HepG2 (cell line): ENCODE measurements around the gene ACYP2. TPM values are rescaled to one million over a fixed set of nuclear protein-coding genes. Genes with fewer than 3 reads are reported as not detected.

Source experiments
- IKZF4 ChIP-seq: sonication (generic); formaldehyde crosslinking; IDR thresholded peaks from 2 replicates; pipeline ENCODE4 v1.5.1; 2020; ENCODE audit warnings: borderline replicate concordance, mild to moderate bottlenecking, low read depth, missing genetic modification reagents; ENCODE audit errors: not compliant biosample characterization
- KIAA2018 ChIP-seq: sonication (generic); formaldehyde crosslinking; IDR thresholded peaks from 2 replicates; pipeline ENCODE4 v1.5.0; 2020; ENCODE audit warnings: mild to moderate bottlenecking, missing genetic modification reagents, borderline replicate concordance
- LRRFIP1 ChIP-seq: sonication (generic); formaldehyde crosslinking; conservative IDR thresholded peaks from 2 replicates; pipeline ENCODE4 v1.4.0; 2020; ENCODE audit warnings: missing genetic modification reagents
- PCBP2 ChIP-seq: fragments of 200-400 bp; formaldehyde crosslinking; optimal IDR thresholded peaks from 2 replicates; pipeline ENCODE3; 2018; ENCODE audit warnings: low read length, low read depth; ENCODE audit not compliant: poor library complexity, severe bottlenecking
- RAD21 ChIP-seq: fragments of 450-650 bp; formaldehyde crosslinking; IDR thresholded peaks from 2 replicates; pipeline ENCODE4 v1.5.0; 2020; ENCODE audit warnings: mild to moderate bottlenecking
- SNAPC5 ChIP-seq: sonication (generic); formaldehyde crosslinking; IDR thresholded peaks from 2 replicates; pipeline ENCODE4 v1.8.1; 2023; ENCODE audit warnings: mild to moderate bottlenecking, missing genetic modification reagents, borderline replicate concordance
- TCF7L2 ChIP-seq: IDR thresholded peaks from 2 replicates; pipeline ENCODE4 v1.6.1; 2011; ENCODE audit warnings: mild to moderate bottlenecking, low read depth, low read length, moderate library complexity
- ZBTB26 ChIP-seq: IDR thresholded peaks from 2 replicates; pipeline ENCODE4 v1.6.1; 2016; ENCODE audit warnings: missing compliant biosample characterization, missing genetic modification reagents, borderline replicate concordance
- ZMAT3 ChIP-seq: sonication (generic); formaldehyde crosslinking; conservative IDR thresholded peaks from 2 replicates; pipeline ENCODE4 v1.7.0; 2021; ENCODE audit warnings: missing genetic modification reagents
- ZNF263 ChIP-seq: sonication (generic); formaldehyde crosslinking; IDR thresholded peaks from 2 replicates; pipeline ENCODE4 v1.4.0; 2020; ENCODE audit warnings: missing genetic modification reagents
- ZNF350 ChIP-seq: sonication (generic); formaldehyde crosslinking; IDR thresholded peaks from 2 replicates; pipeline ENCODE4 v1.4.0; 2020; ENCODE audit warnings: mild to moderate bottlenecking, low read depth, missing genetic modification reagents, borderline replicate concordance
- ZNF737 ChIP-seq: sonication (generic); formaldehyde crosslinking; IDR thresholded peaks from 2 replicates; pipeline ENCODE4 v1.5.0; 2020; ENCODE audit warnings: missing genetic modification reagents, mild to moderate bottlenecking, borderline replicate concordance
- ZNF740 ChIP-seq: sonication (generic); formaldehyde crosslinking; IDR thresholded peaks from 2 replicates; pipeline ENCODE4 v1.4.0; 2020; ENCODE audit warnings: missing genetic modification reagents
- polyA plus RNA-seq, 8 experiments: library from polyadenylated mRNA; depleted of rRNA in 3 of 8; stranded (reverse) in 7 of 8; unstranded in 1 of 8; fragments of >200 nt; fragmentation: Illumina TruSeq in 4 of 8; extraction: Trizol in 4 of 8; gene quantifications; 2 replicates each; pipeline versions ENCODE4 v1.2.1 to v1.2.3, GENCODE V29; 2011 to 2016; ENCODE audit warnings: low read depth in 4 of 8, missing spikeins in 1 of 8, mixed read lengths in 1 of 8; ENCODE audit not compliant: insufficient read depth in 1 of 8
- total RNA-seq, 5 experiments: library from RNA; depleted of rRNA; stranded (reverse); fragments of >200 nt; fragmentation: Illumina TruSeq; extraction: Trizol; gene quantifications; 2 replicates each; pipeline ENCODE4 v1.2.3, GENCODE V29; 2016; ENCODE audit warnings: low read depth in 1 of 5

Gene ACYP2
- total and polyA plus RNA-seq, 2 of the 13 experiments (the other 11 are each of a cell fraction or from before 2014, with no cell fraction given) = 12.3 to 12.7 TPM

- TF ChIP-seq ZNF740 (CRISPR knock-in tag) (peak; percentile 66; the same call in 1 of the 2 replicates), KIAA2018 (CRISPR knock-in tag) (peak; percentile 76; the same call in 1 of the 2 replicates), ZNF263 (CRISPR knock-in tag) (peak; percentile 60; the same call in 1 of the 2 replicates), ZNF737 (CRISPR knock-in tag) (0 out of 2 replicates have a peak, but pooled peaks have one; percentile 86), ZNF350 (CRISPR knock-in tag) (peak; percentile 90), IKZF4 (peak; percentile 85), ZBTB26 (CRISPR knock-in tag) (peak; percentile 92), LRRFIP1 (no peak), SNAPC5 (CRISPR knock-in tag) (no peak), RAD21 (CRISPR knock-in tag) (peak; percentile 52), PCBP2 (no peak), ZMAT3 (CRISPR knock-in tag) (peak; percentile 97), TCF7L2 (no peak)
These were observed 214.9 kb downstream of the ACYP2 start (continued) for GRCh38 chr2:54330162-54330925.
